K562 (cell line): Measurements from ENCODE around the gene ZNF300. TPM values are rescaled to one million over a fixed set of nuclear protein-coding genes. Genes with fewer than 3 reads are reported as not detected.
A peak's percentile ranks its signal among the peaks of the same experiment; 100 is the strongest.

Experiments used
- ATF1 ChIP-seq, 2 experiments: fragments of 450-650 bp in 1 of 2; IDR thresholded peaks; 2 replicates each; pipeline ENCODE4 v1.6.1; 2016; ENCODE audit warnings: missing compliant biosample characterization in 1 of 2, missing genetic modification characterization in 1 of 2
- CTCFL ChIP-seq: IDR thresholded peaks from 2 replicates; pipeline ENCODE4 v1.6.1; 2011; ENCODE audit warnings: borderline replicate concordance, low read depth, mild to moderate bottlenecking, moderate library complexity, low read length; ENCODE audit not compliant: insufficient read depth, poor library complexity, severe bottlenecking
- DEAF1 ChIP-seq: fragments of 450-650 bp; formaldehyde crosslinking; IDR thresholded peaks from 2 replicates; pipeline ENCODE4 v1.4.0; 2020; ENCODE audit warnings: mild to moderate bottlenecking, moderate library complexity
- ESRRA ChIP-seq: fragments of 450-650 bp; IDR thresholded peaks from 2 replicates; pipeline ENCODE4 v1.6.1; 2014; ENCODE audit warnings: low read depth, mild to moderate bottlenecking, moderate library complexity, borderline replicate concordance
- GABPB1 ChIP-seq: sonication (generic); formaldehyde crosslinking; IDR thresholded peaks from 2 replicates; pipeline ENCODE4 v1.8.0; 2022; ENCODE audit warnings: mild to moderate bottlenecking, missing genetic modification reagents
- MAZ ChIP-seq, 2 experiments: fragments of 450-650 bp in 1 of 2; sonication (generic) in 1 of 2; formaldehyde crosslinking; IDR thresholded peaks in 1 of 2; conservative IDR thresholded peaks in 1 of 2; 2 replicates each; pipeline versions ENCODE4 v1.4.0 to v1.5.0; 2020; ENCODE audit warnings: mild to moderate bottlenecking in 1 of 2, missing genetic modification reagents in 1 of 2
- RAD21 ChIP-seq, 2 experiments: fragments of 250-450 bp in 1 of 2; fragments of 450-650 bp in 1 of 2; sonication (Bioruptor Pico) in 1 of 2; formaldehyde crosslinking in 1 of 2; IDR thresholded peaks in 1 of 2; conservative IDR thresholded peaks in 1 of 2; 2 replicates each; pipeline versions ENCODE4 v1.4.0 to v1.8.0; 2020 to 2022; ENCODE audit warnings: mild to moderate bottlenecking in 2 of 2, moderate library complexity in 1 of 2
- RAD51 ChIP-seq: fragments of 450-650 bp; IDR thresholded peaks from 2 replicates; pipeline ENCODE4 v1.7.1; 2016; ENCODE audit warnings: low read depth, mild to moderate bottlenecking, borderline replicate concordance
- REST ChIP-seq, 2 experiments: fragments of 450-650 bp; formaldehyde crosslinking in 1 of 2; IDR thresholded peaks; 2 replicates each; pipeline versions ENCODE4 v1.4.0 to v1.6.1; 2014 to 2020; ENCODE audit warnings: mild to moderate bottlenecking in 2 of 2, borderline replicate concordance in 1 of 2, low read depth in 1 of 2
- RNF219 ChIP-seq: fragments of 250-450 bp; sonication (Bioruptor Pico); IDR thresholded peaks from 2 replicates; pipeline ENCODE4 v1.5.0; 2022; ENCODE audit warnings: mild to moderate bottlenecking
- polyA plus RNA-seq, 8 experiments: library from polyadenylated mRNA; depleted of rRNA in 4 of 8; stranded (reverse) in 5 of 8; unstranded in 3 of 8; fragments of >200 nt; fragmentation: Nextera tagmentation in 2 of 8; fragmentation: Illumina TruSeq in 1 of 8; extraction: Ambion mirVana in 2 of 8; extraction: Trizol in 1 of 8; gene quantifications; 2 replicates each; pipeline versions ENCODE4 v1.2.1 to v1.2.3, GENCODE V29; 2011 to 2014; ENCODE audit warnings: inconsistent platforms in 1 of 8, missing spikeins in 1 of 8
- total RNA-seq, 7 experiments: library from RNA; depleted of rRNA in 6 of 7; stranded (reverse); fragments of >200 nt in 6 of 7; fragmentation: Illumina TruSeq in 2 of 7; extraction: Trizol in 2 of 7; gene quantifications; 2 replicates each; pipeline versions ENCODE4 v1.2.1 to v1.2.3, GENCODE V29; 2011 to 2021; ENCODE audit warnings: low replicate concordance in 1 of 7

The ZNF300 gene
- total and polyA plus RNA-seq, 9 of the 15 experiments (the other 6 are each of a cell fraction or from before 2014, with no cell fraction given), result 4.4 to 13.2 (median 11.1) TPM

GRCh38 chr5:150846654-150847333 is 58.0 kb downstream of the ZNF300 start (continued):
- no peak for TF ChIP-seq CTCFL
- TF ChIP-seq RAD51, result peak; percentile 20; the same call in 1 of the 2 replicates
- peak; percentile 90 to 96 for TF ChIP-seq RAD21 (CRISPR knock-in tag; conservative IDR thresholded peaks at IDR 0.05 in 1 of 2, IDR thresholded peaks at IDR 0.05 in 1 of 2)
- TF ChIP-seq REST (IDR thresholded peaks at IDR 0.05; ENCODE audit: borderline replicate concordance), result peak; percentile 83; the same call in 1 of the 2 replicates
- no peak for TF ChIP-seq REST (CRISPR knock-in tag; IDR thresholded peaks at IDR 0.05; ENCODE audit: low read depth)
- TF ChIP-seq DEAF1 (CRISPR knock-in tag), result peak; percentile 92
- TF ChIP-seq ATF1 (CRISPR knock-in tag; IDR thresholded peaks at IDR 0.05), result no peak
- peak; percentile 67 for TF ChIP-seq ATF1 (tag; IDR thresholded peaks at IDR 0.05)
- 0 out of 2 replicates have a peak, but pooled peaks have one; percentile 13 for TF ChIP-seq ESRRA
- peak; percentile 44; the same call in 1 of the 2 replicates for TF ChIP-seq GABPB1 (CRISPR knock-in tag)
- TF ChIP-seq MAZ (CRISPR knock-in tag; conservative IDR thresholded peaks at IDR 0.05 in 1 of 2, IDR thresholded peaks at IDR 0.05 in 1 of 2), result peak in 1 of 2 experiments; percentile 48; a peak in 1 of 4 replicates
- no peak for TF ChIP-seq RNF219 (CRISPR knock-in tag)
